ENCODE measurements around the gene APBB1.

The APBB1 gene

GRCh38 chr11:6414874-6415328 is 4.0 kb downstream of the APBB1 start:
- no peaks in the 10 kb centered on the region for H3K27me3 ChIP-seq (ENCODE audit: control insufficient read depth in 1 of 2, insufficient read depth in 2 of 2, low read length in 2 of 2)
- H3K27ac ChIP-seq (ENCODE audit: low read depth, low read length), result no peak overlapping the region
- no peak overlapping the region for H3K9ac ChIP-seq (ENCODE audit: low read length)
- H3K4me1 ChIP-seq (ENCODE audit: insufficient read depth, low read length), result peaks cover 27% of the 10 kb centered on the region
- no peak overlapping the region for H3K4me3 ChIP-seq (ENCODE audit: low read depth in 1 of 2, low read length in 2 of 2)
- H3K9me3 ChIP-seq (ENCODE audit: low read length), result no peaks in the 10 kb centered on the region
- H3K36me3 ChIP-seq (ENCODE audit: insufficient read depth, low read length), result peaks cover 4% of the 10 kb centered on the region

GRCh38 chr11:6413791-6414201 is 5.1 kb downstream of the APBB1 start:
- H3K27ac ChIP-seq (ENCODE audit: low read depth, low read length), result no peak overlapping the region
- no peaks in the 10 kb centered on the region for H3K27me3 ChIP-seq (ENCODE audit: control insufficient read depth in 1 of 2, insufficient read depth in 2 of 2, low read length in 2 of 2)
- no peaks in the 10 kb centered on the region for H3K9me3 ChIP-seq (ENCODE audit: low read length)
- no peak overlapping the region for H3K9ac ChIP-seq (ENCODE audit: low read length)
- peaks cover 23% of the 10 kb centered on the region for H3K4me1 ChIP-seq (ENCODE audit: insufficient read depth, low read length)
- peaks cover 4% of the 10 kb centered on the region for H3K36me3 ChIP-seq (ENCODE audit: insufficient read depth, low read length)
- H3K4me3 ChIP-seq (ENCODE audit: low read depth in 1 of 2, low read length in 2 of 2), result no peak overlapping the region

- Histone ChIP-seq H3K9me3 (ENCODE audit: low read length) (no peaks in the 10 kb centered on the region), H3K27ac (ENCODE audit: low read depth, low read length) (no peak overlapping the region), H3K36me3 (ENCODE audit: insufficient read depth, low read length) (peaks cover 4% of the 10 kb centered on the region), H3K4me1 (ENCODE audit: insufficient read depth, low read length) (peaks cover 9% of the 10 kb centered on the region), H3K27me3 (ENCODE audit: control insufficient read depth in 1 of 2, insufficient read depth in 2 of 2, low read length in 2 of 2) (no peaks in the 10 kb centered on the region), H3K4me3 (ENCODE audit: low read depth in 1 of 2, low read length in 2 of 2) (no peak overlapping the region), H3K9ac (ENCODE audit: low read length) (no peak overlapping the region)
Measured at GRCh38 chr11:6411594-6412031, 7.3 kb downstream of the APBB1 start.

- H3K36me3 ChIP-seq (ENCODE audit: insufficient read depth, low read length), result peaks cover 4% of the 10 kb centered on the region
- H3K9me3 ChIP-seq (ENCODE audit: low read length), result no peaks in the 10 kb centered on the region
- peaks cover 9% of the 10 kb centered on the region for H3K4me1 ChIP-seq (ENCODE audit: insufficient read depth, low read length)
- H3K27ac ChIP-seq (ENCODE audit: low read depth, low read length), result no peak overlapping the region
- H3K4me3 ChIP-seq (ENCODE audit: low read depth in 1 of 2, low read length in 2 of 2), result no peak overlapping the region
- no peaks in the 10 kb centered on the region for H3K27me3 ChIP-seq (ENCODE audit: control insufficient read depth in 1 of 2, insufficient read depth in 2 of 2, low read length in 2 of 2)
- H3K9ac ChIP-seq (ENCODE audit: low read length), result no peak overlapping the region
Measured at GRCh38 chr11:6410695-6411430, 8.0 kb downstream of the APBB1 start.

GRCh38 chr11:6406370-6406769 is 12.5 kb downstream of the APBB1 start:
- H3K27me3 ChIP-seq (ENCODE audit: control insufficient read depth in 1 of 2, insufficient read depth in 2 of 2, low read length in 2 of 2), result no peaks in the 10 kb centered on the region
- peaks cover 24% of the 10 kb centered on the region for H3K36me3 ChIP-seq (ENCODE audit: insufficient read depth, low read length)

GRCh38 chr11:6405846-6406245 is 13.0 kb downstream of the APBB1 start:
- H3K9ac ChIP-seq (ENCODE audit: low read length), result no peak overlapping the region
- no peaks in the 10 kb centered on the region for H3K9me3 ChIP-seq (ENCODE audit: low read length)
- H3K36me3 ChIP-seq (ENCODE audit: insufficient read depth, low read length), result peaks cover 29% of the 10 kb centered on the region
- no peak overlapping the region for H3K27ac ChIP-seq (ENCODE audit: low read depth, low read length)
- H3K27me3 ChIP-seq (ENCODE audit: control insufficient read depth in 1 of 2, insufficient read depth in 2 of 2, low read length in 2 of 2), result no peaks in the 10 kb centered on the region
- no peak overlapping the region for H3K4me3 ChIP-seq (ENCODE audit: low read depth in 1 of 2, low read length in 2 of 2)
- peaks cover 8% of the 10 kb centered on the region for H3K4me1 ChIP-seq (ENCODE audit: insufficient read depth, low read length)

More at GRCh38 chr11:6406370-6406769, 12.5 kb downstream of the APBB1 start:
- Histone ChIP-seq H3K4me3 (ENCODE audit: low read depth in 1 of 2, low read length in 2 of 2) (no peak overlapping the region), H3K9ac (ENCODE audit: low read length) (no peak overlapping the region), H3K27ac (ENCODE audit: low read depth, low read length) (no peak overlapping the region), H3K9me3 (ENCODE audit: low read length) (no peaks in the 10 kb centered on the region), H3K4me1 (ENCODE audit: insufficient read depth, low read length) (peaks cover 8% of the 10 kb centered on the region)

- peaks cover 8% of the 10 kb centered on the region for H3K4me1 ChIP-seq (ENCODE audit: insufficient read depth, low read length)
- no peak overlapping the region for H3K27ac ChIP-seq (ENCODE audit: low read depth, low read length)
- H3K9me3 ChIP-seq (ENCODE audit: low read length), result no peaks in the 10 kb centered on the region
- peaks cover 32% of the 10 kb centered on the region for H3K36me3 ChIP-seq (ENCODE audit: insufficient read depth, low read length)
- H3K9ac ChIP-seq (ENCODE audit: low read length), result no peak overlapping the region
- H3K27me3 ChIP-seq (ENCODE audit: control insufficient read depth in 1 of 2, insufficient read depth in 2 of 2, low read length in 2 of 2), result no peaks in the 10 kb centered on the region
- no peak overlapping the region for H3K4me3 ChIP-seq (ENCODE audit: low read depth in 1 of 2, low read length in 2 of 2)
Measured at GRCh38 chr11:6405052-6405667, 13.7 kb downstream of the APBB1 start.

- Histone ChIP-seq H3K9ac (ENCODE audit: low read length) (no peak overlapping the region), H3K4me1 (ENCODE audit: insufficient read depth, low read length) (peaks cover 8% of the 10 kb centered on the region), H3K9me3 (ENCODE audit: low read length) (no peaks in the 10 kb centered on the region), H3K27ac (ENCODE audit: low read depth, low read length) (no peak overlapping the region), H3K4me3 (ENCODE audit: low read depth in 1 of 2, low read length in 2 of 2) (no peak overlapping the region), H3K36me3 (ENCODE audit: insufficient read depth, low read length) (peaks cover 36% of the 10 kb centered on the region), H3K27me3 (ENCODE audit: control insufficient read depth in 1 of 2, insufficient read depth in 2 of 2, low read length in 2 of 2) (no peaks in the 10 kb centered on the region)
Measured at GRCh38 chr11:6404342-6405051, 14.4 kb downstream of the APBB1 start.

- Histone ChIP-seq H3K4me3 (ENCODE audit: low read depth in 1 of 2, low read length in 2 of 2) (no peak overlapping the region), H3K9me3 (ENCODE audit: low read length) (no peaks in the 10 kb centered on the region), H3K9ac (ENCODE audit: low read length) (no peak overlapping the region), H3K27me3 (ENCODE audit: control insufficient read depth in 1 of 2, insufficient read depth in 2 of 2, low read length in 2 of 2) (no peaks in the 10 kb centered on the region), H3K27ac (ENCODE audit: low read depth, low read length) (no peak overlapping the region), H3K36me3 (ENCODE audit: insufficient read depth, low read length) (peaks cover 39% of the 10 kb centered on the region), H3K4me1 (ENCODE audit: insufficient read depth, low read length) (peaks cover 8% of the 10 kb centered on the region)
Measured at GRCh38 chr11:6403539-6403938, 15.4 kb downstream of the APBB1 start.

GRCh38 chr11:6402561-6402981 is 16.3 kb downstream of the APBB1 start:
- Histone ChIP-seq H3K27ac (ENCODE audit: low read depth, low read length) (no peak overlapping the region), H3K27me3 (ENCODE audit: control insufficient read depth in 1 of 2, insufficient read depth in 2 of 2, low read length in 2 of 2) (no peaks in the 10 kb centered on the region), H3K36me3 (ENCODE audit: insufficient read depth, low read length) (peaks cover 39% of the 10 kb centered on the region), H3K4me3 (ENCODE audit: low read depth in 1 of 2, low read length in 2 of 2) (no peak overlapping the region), H3K9me3 (ENCODE audit: low read length) (no peaks in the 10 kb centered on the region), H3K4me1 (ENCODE audit: insufficient read depth, low read length) (peaks cover 17% of the 10 kb centered on the region), H3K9ac (ENCODE audit: low read length) (no peak overlapping the region)

GRCh38 chr11:6402061-6402470 is 16.8 kb downstream of the APBB1 start:
- H3K27ac ChIP-seq (ENCODE audit: low read depth, low read length), result no peak overlapping the region
- H3K9me3 ChIP-seq (ENCODE audit: low read length), result no peaks in the 10 kb centered on the region
- peaks cover 22% of the 10 kb centered on the region for H3K4me1 ChIP-seq (ENCODE audit: insufficient read depth, low read length)

More at GRCh38 chr11:6402061-6402470, 16.8 kb downstream of the APBB1 start:
- Histone ChIP-seq H3K4me3 (ENCODE audit: low read depth in 1 of 2, low read length in 2 of 2) (no peak overlapping the region), H3K36me3 (ENCODE audit: insufficient read depth, low read length) (peaks cover 39% of the 10 kb centered on the region), H3K9ac (ENCODE audit: low read length) (no peak overlapping the region), H3K27me3 (ENCODE audit: control insufficient read depth in 1 of 2, insufficient read depth in 2 of 2, low read length in 2 of 2) (no peaks in the 10 kb centered on the region)
